Neural crest cell (in vitro differentiated cells): ENCODE results near the gene FRK. TPM values are rescaled to one million over a fixed set of nuclear protein-coding genes. Genes with fewer than 3 reads are reported as not detected.

Source experiments
- DNase-seq: peaks from one replicate; pipeline ENCODE4 v3.0.0; 2021; ENCODE audit warnings: low read depth, mixed read lengths, low spot score
- H3K27ac Mint-ChIP-seq: one replicate; pipeline ENCODE4 v1.8.0; 2021; ENCODE audit warnings: mild to moderate bottlenecking, mixed read lengths; ENCODE audit not compliant: unreplicated experiment
- H3K27me3 Mint-ChIP-seq: 2 replicates; pipeline ENCODE4 v1.8.0; 2021; ENCODE audit warnings: low read depth, mild to moderate bottlenecking, mixed read lengths
- H3K36me3 Mint-ChIP-seq: 2 replicates; pipeline ENCODE4 v1.8.0; 2021; ENCODE audit warnings: low read depth, mild to moderate bottlenecking, mixed read lengths
- H3K4me1 Mint-ChIP-seq: 2 replicates; pipeline ENCODE4 v1.8.0; 2021; ENCODE audit warnings: mixed read lengths
- H3K4me3 Mint-ChIP-seq: one replicate; pipeline ENCODE4 v1.8.0; 2021; ENCODE audit warnings: mild to moderate bottlenecking, mixed read lengths
- H3K9me3 Mint-ChIP-seq: 2 replicates; pipeline ENCODE4 v1.8.0; 2021; ENCODE audit warnings: mixed read lengths
- CTCF ChIP-seq: fragments of 200-600 bp; sonication (generic); conservative IDR thresholded peaks from 2 replicates; pipeline ENCODE4 v1.5.0; 2021; ENCODE audit warnings: antibody characterized with exemption, mild to moderate bottlenecking
- total RNA-seq: library from RNA; stranded (reverse); gene quantifications from 2 replicates; pipeline ENCODE4 v1.2.1, GENCODE V29; 2021

The FRK gene
- total RNA-seq, 1 donor from 2014 or later = 0.12 TPM

- Mint-ChIP-seq H3K9me3 (peaks cover 3% of the 10 kb centered on the region), H3K4me3 (no peak overlapping the region), H3K4me1 (no peaks in the 10 kb centered on the region), H3K36me3 (no peaks in the 10 kb centered on the region), H3K27me3 (peaks cover 6% of the 10 kb centered on the region), H3K27ac (no peak overlapping the region)
- no peak for TF ChIP-seq CTCF
- DNase-seq = no peak
Observed at GRCh38 chr6:116018976-116019375, 41.7 kb downstream of the FRK start.

- Mint-ChIP-seq H3K4me3 (no peak overlapping the region), H3K27me3 (peaks cover 6% of the 10 kb centered on the region), H3K9me3 (no peaks in the 10 kb centered on the region), H3K4me1 (no peaks in the 10 kb centered on the region), H3K27ac (peak overlapping the region; percentile 91), H3K36me3 (no peaks in the 10 kb centered on the region)
- TF ChIP-seq CTCF = no peak
- no peak for DNase-seq
Observed at GRCh38 chr6:116017546-116018295, 43.0 kb downstream of the FRK start.

- H3K27me3 Mint-ChIP-seq = peaks cover 6% of the 10 kb centered on the region
- no peaks in the 10 kb centered on the region for H3K4me1 Mint-ChIP-seq
- no peak for TF ChIP-seq CTCF
- peak overlapping the region; percentile 91 for H3K27ac Mint-ChIP-seq
- H3K36me3 Mint-ChIP-seq = no peaks in the 10 kb centered on the region
- H3K9me3 Mint-ChIP-seq = no peaks in the 10 kb centered on the region
- DNase-seq = no peak
- H3K4me3 Mint-ChIP-seq = no peak overlapping the region
Observed at GRCh38 chr6:116016846-116017545, 43.7 kb downstream of the FRK start.

GRCh38 chr6:116015983-116016382, 44.7 kb downstream of the FRK start:
- peaks cover 6% of the 10 kb centered on the region for H3K27me3 Mint-ChIP-seq
- H3K36me3 Mint-ChIP-seq = no peaks in the 10 kb centered on the region
- no peak for TF ChIP-seq CTCF
- no peaks in the 10 kb centered on the region for H3K4me1 Mint-ChIP-seq
- no peak overlapping the region for H3K4me3 Mint-ChIP-seq
- H3K9me3 Mint-ChIP-seq = no peaks in the 10 kb centered on the region
- no peak for DNase-seq
- no peak overlapping the region for H3K27ac Mint-ChIP-seq

GRCh38 chr6:116015561-116015960, 45.1 kb downstream of the FRK start:
- H3K27ac Mint-ChIP-seq = no peak overlapping the region
- H3K4me1 Mint-ChIP-seq = peaks cover 2% of the 10 kb centered on the region
- no peak for TF ChIP-seq CTCF
- H3K9me3 Mint-ChIP-seq = no peaks in the 10 kb centered on the region
- DNase-seq = no peak
- H3K36me3 Mint-ChIP-seq = no peaks in the 10 kb centered on the region
- peaks cover 6% of the 10 kb centered on the region for H3K27me3 Mint-ChIP-seq
- no peak overlapping the region for H3K4me3 Mint-ChIP-seq
